COLO668 (cell line): ENCODE results near the gene HERC5.
A peak's percentile ranks its signal among the peaks of the same experiment; 100 is the strongest.
"Not testable (repeated sequence)": the region's sequence is repeated elsewhere in the genome, so short reads cannot be mapped to it uniquely, and the experiment has no call there.

Experiments
- DNase-seq: peaks from one replicate; lab custom pipeline; 2025; ENCODE audit not compliant: unreplicated experiment; lab: John Stamatoyannopoulos, UW

HERC5 gene

DNA sequence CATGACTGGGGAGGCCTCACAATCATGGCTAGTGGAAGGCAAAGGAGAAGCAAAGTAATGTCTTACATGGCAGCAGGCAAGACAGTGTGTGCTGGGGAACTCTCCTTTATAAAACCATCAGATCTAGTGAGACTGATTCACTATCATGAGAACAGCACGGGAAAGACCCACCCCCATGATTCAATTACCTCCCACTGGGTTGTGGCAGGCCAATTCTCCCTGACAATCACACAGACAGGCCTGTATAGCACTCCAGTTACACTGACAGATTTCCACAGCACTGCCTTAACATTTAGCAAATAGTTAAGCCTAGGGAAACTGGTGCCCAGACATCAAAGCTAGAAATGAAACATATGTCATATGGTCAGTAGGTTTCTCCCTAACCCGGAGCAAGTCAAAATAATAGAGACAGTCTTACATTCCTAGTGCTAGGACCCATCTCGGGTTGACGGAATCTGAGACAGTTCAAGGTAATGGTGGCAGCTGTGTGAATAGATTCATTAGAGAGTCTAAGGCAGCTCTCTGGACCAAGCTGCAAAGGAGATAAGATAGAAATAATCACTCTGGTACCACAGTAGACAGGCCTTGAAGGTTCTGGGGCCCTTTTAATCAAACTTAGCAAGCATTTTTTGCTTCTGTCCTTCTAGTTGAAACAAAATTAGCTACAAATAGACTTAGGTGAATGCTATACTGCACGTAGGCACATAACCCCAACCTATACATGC is 9.4 kb upstream of the HERC5 start:
- no peak for DNase-seq

DNA sequence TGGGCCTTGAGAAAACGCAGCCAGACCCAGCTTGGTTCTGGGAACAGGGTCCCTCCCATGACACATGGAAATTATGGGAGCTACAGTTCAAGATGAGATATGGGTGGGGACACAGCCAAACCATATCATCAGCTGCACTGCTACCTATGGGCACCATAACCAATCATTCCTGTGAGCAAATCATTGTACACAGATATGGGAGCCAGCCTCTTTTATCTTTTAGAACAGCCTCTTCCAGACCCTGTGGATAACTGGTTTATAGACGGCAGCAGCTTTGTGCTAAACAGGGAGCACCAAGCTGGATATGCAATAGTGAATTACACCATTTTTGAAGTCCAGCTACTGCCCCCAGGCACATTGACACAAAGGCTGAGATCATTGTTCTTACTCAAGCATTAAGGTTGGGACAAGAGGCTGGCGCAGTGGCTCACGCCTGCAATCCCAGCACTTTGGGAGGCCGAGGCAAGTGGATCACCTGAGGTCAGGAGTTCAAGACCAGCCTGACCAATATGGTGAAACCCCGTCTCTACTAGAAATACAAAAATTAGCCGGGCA is 8.6 kb upstream of the HERC5 start:
- DNase-seq, result not testable (repeated sequence)

DNA sequence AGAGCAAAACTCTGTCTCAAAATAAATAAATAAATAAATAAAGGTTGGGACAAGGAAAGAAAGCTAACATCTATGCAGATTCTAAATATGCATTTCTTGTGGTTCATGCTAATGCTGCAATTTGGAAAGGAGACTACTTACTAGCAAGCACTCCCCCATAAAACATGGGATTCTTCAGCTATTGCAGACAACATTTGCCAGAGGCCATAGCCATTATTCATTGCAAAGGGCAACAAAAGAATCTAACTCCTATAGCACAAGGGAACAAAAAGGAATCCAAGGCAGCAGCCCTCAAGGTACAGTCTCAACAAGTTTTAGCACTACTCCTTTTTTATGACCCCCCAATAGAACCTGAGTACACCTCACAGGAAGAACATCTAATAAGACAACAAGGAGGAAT is 8.0 kb upstream of the HERC5 start:
- no peak for DNase-seq

DNA sequence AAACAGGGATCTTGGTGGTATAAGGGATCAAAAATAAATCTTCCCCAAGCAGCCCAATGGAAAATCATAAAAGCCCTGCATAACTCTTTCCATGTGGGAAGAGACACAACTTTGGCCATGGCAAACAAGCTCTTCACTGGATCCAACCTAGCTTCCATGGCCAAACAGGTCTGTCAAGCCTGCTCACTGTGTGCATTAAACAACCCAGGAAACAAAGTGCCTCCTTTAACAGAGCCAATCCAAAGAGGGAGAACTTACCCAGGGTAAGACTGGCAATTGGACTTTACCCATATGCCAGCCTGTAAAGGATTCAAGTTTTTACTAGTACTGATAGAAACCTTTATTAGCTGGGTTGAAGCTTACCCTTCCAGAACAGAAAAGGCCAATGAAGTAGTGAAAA is 7.6 kb upstream of the HERC5 start:
- DNase-seq, result no peak

DNA sequence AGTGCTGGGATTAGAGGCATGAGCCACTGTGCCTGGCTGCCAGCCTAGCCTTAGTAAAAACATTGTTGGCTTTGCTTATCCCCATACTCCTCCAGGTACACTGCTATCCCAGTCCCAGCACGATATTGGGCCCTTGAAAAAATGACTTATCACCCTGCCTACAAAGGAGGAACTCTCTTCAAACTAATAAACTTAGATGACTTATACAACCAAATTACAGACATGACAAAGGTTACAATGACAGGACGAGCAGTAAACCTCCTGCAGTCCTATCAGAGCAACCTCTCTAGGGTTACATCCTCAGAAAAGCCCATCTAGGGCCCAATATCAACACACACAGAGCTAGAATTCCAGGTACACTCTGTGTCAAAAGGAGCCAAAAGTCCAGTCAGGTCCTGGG is 5.7 kb upstream of the HERC5 start:
- DNase-seq, result no peak

DNA sequence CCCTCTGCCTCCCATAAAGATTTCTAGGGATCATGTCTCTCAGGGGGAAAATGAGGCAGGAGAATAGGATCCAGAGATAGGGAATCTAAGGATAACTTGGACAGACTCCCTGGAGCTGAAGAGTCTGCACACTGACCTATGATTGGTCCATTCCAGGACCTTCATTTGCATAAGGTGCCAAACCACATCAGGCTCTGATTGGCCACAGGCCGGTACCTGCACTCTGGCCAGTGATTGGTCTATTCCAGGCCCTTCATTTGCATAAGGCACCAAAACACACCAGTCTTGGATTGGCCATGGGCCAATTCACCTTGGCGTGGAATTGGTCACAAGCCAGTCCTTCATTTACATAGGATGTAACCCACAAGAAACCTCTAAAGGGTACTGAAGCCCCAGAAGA is 4.0 kb upstream of the HERC5 start:
- DNase-seq, result no peak

DNA sequence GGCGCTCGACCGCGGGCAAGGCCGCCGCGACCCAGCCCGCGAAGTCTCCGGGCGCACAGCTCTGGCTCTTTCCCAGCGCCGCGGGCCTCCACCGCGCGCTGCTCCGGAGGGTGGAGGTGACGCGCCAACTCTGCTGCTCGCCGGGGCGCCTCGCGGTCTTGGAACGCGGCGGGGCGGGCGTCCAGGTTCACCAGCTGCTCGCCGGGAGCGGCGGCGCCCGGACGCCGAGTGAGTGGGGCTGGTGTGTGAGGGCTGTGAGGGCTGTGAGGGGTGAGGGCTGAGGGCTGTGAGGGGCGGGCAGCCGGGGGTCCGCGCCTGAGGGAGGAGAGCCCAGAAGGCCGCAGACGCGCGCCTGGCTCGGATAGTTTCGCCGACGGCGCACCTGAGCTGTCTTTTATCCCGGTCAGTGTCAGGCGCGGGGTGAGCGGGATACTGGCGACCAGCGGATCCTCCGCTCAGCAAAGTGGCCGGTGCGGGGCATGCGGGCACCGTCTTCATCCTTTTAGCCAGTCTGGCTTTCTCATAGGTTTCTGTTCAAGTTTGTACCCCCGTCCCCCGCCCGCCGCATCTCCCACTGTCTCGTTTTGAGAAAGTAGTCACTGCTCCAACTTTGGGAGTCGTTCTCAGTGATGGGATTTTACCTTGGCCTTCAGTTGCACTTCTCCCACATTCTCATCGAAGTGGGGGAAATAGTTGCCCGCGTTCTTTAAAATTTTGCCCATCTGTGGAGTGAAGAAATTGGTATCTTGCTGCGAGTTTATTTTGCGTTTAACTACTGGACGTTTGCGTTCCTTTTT is 586 bp downstream of the HERC5 start:
- peak; percentile 78 for DNase-seq

DNA sequence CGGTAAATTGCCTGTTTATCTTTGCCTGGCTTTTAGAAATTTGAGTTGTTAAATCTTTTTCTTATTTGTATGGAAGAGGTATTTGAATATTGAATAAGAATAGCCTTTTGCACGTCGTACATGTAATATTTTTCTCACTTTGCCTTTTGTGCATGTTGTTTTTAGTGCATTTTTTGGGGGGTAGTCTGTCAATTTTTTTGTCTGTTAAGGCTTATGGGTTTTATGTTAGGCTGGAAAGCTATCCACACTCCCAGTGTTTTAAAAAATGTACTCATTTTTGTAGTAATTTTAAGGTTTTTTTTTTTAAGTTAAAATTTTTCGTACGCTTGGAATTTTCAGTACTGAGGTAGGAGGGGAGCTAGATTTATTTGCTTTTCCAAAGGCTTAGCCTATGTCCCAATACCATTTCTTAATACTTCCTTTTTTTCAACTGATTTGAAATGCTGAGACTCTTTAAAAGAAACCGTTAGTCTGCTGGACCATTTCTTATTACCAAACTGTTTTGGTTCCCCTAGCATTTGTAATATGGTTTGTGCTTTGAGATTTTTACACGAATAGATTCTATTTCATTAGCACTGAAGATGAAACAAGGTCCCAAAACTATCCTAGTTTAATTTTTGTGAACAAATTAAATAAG is 1.3 kb downstream of the HERC5 start:
- DNase-seq, result no peak

DNA sequence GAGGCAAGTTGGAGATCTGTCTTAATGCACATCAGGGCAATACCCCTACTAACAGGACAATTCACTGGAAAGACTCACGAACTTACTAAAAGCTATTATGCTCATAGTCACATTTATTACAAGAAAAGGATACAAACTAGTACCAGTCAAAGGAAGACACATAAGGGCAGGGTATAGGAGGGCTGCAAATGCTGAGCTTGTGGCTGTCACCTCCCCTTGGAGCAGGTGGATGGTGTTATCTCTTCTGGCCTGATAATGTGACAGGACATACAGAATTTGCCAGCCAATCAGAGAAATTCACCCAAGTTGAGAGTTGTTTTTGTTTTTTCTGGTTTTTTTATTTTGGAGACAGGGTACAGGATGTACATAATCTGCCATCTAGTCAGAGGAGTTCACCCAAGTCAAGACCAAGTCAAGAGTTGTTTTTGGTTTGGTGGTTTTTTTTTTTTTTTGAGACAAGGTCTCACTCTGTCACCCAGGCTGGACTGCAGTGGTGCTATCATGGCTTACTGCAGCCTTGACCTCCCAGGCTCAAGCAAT is 8.8 kb downstream of the HERC5 start:
- no peak for DNase-seq

DNA sequence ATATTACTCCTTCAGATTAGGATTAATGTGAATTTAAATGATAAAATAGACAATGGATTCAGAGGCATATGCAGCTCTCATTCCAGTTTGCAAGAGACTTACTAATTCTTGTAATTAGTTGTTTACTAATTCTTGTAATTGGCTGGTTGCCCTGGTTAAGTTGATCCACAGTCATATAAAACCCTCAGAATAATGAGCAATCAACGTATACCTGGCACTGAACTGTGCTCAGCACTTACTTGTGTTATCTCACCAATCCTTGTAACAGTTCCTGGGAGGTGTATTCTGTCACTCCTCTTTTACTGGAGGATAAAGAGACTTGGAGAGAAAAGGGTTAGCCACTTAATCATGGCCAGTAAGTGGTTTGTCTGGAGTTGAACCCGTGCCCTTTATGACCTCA is 10.5 kb downstream of the HERC5 start:
- DNase-seq, result no peak

DNA sequence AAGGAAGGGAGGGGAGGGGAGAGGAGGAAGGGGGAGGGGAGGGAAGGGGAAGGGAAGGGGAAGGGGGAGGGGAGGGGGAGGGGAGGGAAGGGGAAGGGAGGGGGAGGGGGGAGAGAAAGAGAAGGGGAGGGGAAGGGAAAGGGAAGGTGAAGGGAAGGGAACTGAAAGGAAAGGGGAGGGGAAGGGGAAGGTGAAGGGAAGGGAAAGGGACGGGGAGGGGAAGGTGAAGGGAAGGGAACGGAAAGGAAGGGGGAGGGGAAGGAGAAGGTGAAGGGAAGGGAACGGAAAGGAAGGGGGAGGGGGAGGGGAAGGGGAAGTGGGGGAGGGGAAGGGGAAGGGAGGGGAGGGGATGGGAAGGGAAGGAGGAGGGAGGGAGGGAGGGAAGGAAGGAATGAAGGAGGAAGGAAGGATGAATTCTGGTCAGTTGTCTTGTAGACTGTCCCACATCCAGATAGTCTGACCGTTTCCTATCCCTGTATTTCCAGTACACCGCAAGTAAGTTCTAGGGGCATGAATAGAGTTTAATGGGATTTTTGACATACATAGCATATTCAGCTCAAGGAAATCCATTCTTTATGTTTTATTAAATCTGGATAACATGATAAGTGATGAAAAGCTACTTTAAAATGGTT is 20.4 kb downstream of the HERC5 start:
- no peak for DNase-seq

DNA sequence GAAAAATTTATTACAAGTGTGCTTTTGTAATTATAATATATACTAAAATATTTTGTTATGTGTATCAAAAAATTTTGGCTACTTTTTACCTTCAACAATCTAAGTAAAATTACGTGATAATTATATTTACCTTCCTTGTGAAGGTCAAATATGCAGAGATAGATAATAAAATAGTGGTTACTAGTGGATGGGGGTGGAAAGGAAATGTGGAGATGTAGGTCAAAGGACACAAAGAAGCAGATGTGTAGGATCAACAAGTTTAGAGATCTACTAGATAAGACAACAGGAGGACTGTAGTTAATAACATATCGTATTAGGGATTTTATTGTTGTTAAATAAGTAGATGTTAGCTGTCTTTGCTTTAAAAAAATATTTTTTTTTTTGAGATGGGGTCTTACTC is 21.3 kb downstream of the HERC5 start:
- no peak for DNase-seq

DNA sequence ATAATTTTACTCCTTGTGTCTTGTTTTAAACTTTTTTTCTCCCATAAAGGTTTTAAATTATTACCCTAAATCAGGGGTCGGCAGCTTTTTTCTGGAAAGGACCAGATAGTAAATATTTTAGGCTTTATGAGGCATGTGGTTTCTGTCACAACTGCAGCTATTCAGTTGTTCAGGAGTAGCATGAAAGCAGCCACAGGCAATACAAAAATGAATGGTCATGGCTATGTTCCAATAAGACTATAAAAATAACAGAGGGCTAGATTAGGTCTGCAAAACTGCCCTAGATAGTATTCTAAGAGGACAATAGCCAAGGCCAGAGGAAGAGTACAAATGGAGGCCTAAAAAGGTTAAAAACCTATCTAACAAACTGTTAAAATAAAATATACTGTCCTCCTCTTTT is 24.6 kb downstream of the HERC5 start:
- DNase-seq, result no peak

DNA sequence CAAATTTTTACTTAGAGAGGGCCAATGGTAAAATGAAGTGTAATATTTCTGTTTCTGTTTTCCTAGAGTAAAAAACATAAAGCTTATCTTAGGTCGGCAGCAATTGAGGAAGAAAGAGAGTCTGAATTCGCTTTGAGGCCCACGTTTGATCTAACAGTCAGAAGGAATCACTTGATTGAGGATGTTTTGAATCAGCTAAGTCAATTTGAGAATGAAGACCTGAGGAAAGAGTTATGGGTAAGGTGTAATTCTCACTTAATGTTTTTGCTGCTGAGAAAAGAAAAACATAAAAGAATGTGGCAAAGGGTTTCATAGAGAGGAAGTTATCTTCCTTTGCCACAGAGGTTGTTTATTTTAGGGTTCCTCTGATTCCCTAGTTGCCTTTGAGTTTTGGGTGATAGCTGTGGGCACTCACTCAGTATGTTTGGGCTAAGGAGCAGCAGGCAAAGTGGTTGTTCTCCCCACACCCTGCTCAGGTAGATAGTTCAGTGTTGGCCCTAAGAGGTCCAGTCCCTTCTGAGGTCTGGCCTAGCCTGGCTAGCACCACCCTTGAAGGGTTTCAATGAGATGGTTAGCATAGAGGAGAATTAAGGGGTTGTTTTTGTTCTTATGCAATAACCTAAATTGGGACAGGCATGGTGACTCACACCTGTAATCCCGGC is 32.3 kb downstream of the HERC5 start:
- no peak for DNase-seq

DNA sequence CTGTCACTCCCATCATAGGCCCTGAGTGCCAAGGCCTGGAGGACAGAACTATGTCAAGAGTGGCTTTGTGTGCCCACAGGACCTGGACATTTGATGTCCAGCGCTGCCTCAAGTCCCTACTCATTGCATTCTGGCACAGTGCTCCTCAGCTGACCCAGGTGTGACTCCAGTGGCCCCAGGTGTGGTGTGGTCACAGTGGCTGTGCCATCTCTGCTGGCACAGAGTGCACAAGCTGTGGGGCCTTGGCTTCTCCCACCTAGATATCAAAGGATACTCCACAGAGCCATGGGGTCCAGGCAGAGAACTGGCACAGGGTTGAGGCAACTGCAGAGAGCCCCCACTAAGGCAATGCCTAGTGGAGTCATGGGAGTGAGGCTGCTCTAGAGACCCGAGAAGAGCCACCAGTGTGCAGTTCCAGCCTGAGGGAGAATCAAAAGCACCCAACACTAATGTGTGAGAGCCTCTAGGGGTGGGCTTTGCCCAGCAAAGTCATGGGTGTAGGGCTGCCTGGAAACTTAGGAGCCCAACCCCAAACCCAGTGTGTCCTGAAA is 41.0 kb downstream of the HERC5 start:
- no peak for DNase-seq

DNA sequence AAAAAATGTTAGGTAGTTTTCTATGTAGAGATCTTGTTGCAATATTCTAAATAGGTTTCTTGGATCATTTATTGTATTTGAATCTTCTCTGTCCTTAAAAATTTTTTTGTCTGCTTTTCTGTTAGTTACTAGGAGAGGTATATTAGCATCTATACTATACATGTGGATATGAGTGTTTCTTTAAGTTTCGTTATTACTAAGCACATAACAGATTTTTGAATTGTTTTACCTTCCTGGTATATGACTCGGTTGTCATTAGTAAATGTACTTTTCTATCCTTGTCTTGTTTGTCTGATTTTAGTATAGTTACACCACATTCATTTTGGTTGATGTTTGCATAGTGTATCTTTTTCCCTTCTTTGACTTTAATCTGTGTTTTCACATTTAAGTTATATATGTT is 46.4 kb downstream of the HERC5 start:
- no peak for DNase-seq

DNA sequence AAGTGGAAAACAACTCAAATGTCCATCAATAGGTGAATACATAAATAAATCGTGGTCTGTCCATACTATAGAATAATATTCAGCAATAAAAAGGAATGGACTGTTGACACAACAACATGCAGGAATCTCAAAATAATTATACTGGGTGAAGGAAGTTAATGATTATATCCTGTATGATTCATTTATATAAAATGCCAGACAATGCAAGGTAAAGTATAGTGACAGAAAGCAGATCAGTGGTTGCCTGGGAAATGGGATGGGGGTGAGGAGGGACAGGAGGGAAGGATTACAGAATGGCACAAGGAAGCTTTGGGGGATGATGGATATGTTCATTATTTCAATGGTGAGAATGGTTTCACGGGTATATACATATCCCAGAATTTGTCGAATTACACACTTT is 54.3 kb downstream of the HERC5 start:
- DNase-seq, result no peak

DNA sequence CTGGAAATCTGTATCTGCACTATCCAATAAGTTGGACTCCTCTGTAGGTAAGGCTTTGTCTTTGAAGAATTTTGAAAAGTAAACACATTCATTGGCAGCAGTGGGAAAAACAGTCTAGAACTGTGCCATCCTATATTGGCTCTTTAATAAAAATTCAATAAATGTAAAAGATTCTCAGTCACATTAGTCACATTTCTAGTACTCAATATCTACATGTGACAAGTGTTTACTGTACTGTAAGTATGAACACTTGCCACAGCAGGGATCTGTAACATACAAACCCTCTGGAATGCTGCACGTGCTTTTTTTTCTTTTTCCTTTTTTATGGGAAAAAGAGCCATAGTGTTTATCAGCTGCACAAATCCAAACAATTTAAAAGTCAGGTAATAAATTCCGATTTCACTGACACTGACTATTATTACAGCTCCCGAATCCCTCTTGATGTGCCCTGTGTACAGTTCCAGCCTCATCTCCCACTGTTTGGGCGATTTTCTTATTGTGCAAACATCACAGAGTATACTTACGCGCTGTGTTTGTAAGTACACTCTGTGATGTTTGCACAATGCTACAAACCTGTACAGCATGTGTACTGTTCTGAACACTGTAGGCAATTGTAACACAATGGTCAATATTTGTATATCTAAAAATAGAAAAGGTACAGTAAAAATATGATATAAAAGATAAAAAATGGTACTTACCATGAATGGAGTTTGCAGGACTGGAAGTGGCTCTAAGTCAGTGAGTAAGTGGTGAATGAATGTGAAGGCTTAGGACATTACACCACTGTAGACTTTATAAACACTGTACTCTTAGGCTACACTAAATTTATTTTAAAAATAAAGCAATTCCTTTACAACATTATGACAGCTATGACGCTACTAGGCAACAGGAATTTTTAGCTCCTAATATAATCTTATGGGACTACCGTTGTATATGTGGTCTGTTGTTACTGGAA is 57.9 kb downstream of the HERC5 start:
- DNase-seq, result peak; percentile 36

DNA sequence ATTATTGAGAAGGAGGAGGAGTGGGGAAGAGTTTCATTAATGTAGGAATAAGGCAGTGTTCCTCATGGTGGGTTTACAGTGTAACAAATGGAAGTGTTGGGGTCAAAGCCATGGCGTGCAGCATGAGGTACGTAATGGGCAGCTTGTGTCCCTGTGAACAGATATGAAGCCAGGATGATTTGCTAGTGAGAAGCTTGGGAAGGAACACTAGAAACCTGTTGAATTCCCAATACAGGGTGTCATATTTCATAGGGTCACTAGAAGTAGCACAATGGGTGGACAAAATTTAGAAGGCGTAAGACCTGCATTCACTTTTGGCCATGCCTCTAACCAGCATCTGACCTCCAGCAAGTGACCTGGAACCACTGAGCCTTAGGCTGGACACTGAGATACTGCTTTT is 59.8 kb downstream of the HERC5 start:
- no peak for DNase-seq
